ENCODE results near the gene CNOT8.

CNOT8 gene

GRCh38 chr5:154836225-154836624 is 22.2 kb upstream of the CNOT8 start:
- DNase-seq: no peak

- DNase-seq: no peak
Observed at GRCh38 chr5:154837009-154837901, 21.2 kb upstream of the CNOT8 start.

GRCh38 chr5:154840435-154841272 is 17.8 kb upstream of the CNOT8 start:
- DNase-seq: no peak

- DNase-seq: no peak
Observed at GRCh38 chr5:154841273-154841661, 17.2 kb upstream of the CNOT8 start.

GRCh38 chr5:154842689-154843530 is 15.5 kb upstream of the CNOT8 start:
- DNase-seq: no peak

- DNase-seq: no peak
Observed at GRCh38 chr5:154844809-154845208, 13.6 kb upstream of the CNOT8 start.

- DNase-seq: no peak
Observed at GRCh38 chr5:154849264-154849785, 9.1 kb upstream of the CNOT8 start.

GRCh38 chr5:154849791-154850201 is 8.6 kb upstream of the CNOT8 start:
- DNase-seq: no peak

- no peak for DNase-seq
Observed at GRCh38 chr5:154850255-154851062, 8.0 kb upstream of the CNOT8 start, which contains the start of gene FAXDC2. Gene FAXDC2 (minus strand): TSS chr5:154850603. CDS start chr5:154838178, 12,425 bp downstream.

- DNase-seq: no peak
Observed at GRCh38 chr5:154851351-154851750, 7.1 kb upstream of the CNOT8 start.

GRCh38 chr5:154857530-154858296 is 714 bp upstream of the CNOT8 start:
- DNase-seq: peak; percentile 91

- DNase-seq: no peak
Observed at GRCh38 chr5:154858972-154859871, 795 bp downstream of the CNOT8 start.

- DNase-seq: peak; percentile 27
Observed at GRCh38 chr5:154860123-154860522, 1.7 kb downstream of the CNOT8 start.

- DNase-seq: no peak
Observed at GRCh38 chr5:154860765-154861164, 2.3 kb downstream of the CNOT8 start.

GRCh38 chr5:154861946-154862345 is 3.5 kb downstream of the CNOT8 start:
- no peak for DNase-seq

GRCh38 chr5:154862766-154863165 is 4.3 kb downstream of the CNOT8 start:
- DNase-seq: no peak

- no peak for DNase-seq
Observed at GRCh38 chr5:154863291-154864080, 5.1 kb downstream of the CNOT8 start.

GRCh38 chr5:154865466-154866184 is 7.2 kb downstream of the CNOT8 start:
- DNase-seq: no peak

Data from stimulated activated CD4-positive, alpha-beta T cell treated with anti-CD3 and anti-CD28 coated beads, Interleukin-15, amount 100 ng/mL, for 24 hours (primary cell).